Umbilical cord (tissue), 2 donors: ENCODE data around the gene DCAF15. TPM values are rescaled to one million over a fixed set of nuclear protein-coding genes. Genes with fewer than 3 reads are reported as not detected.

Experiments used
- DNase-seq: peaks from one replicate; pipeline ENCODE4 v3.0.0-alpha.2; 2015; ENCODE audit warnings: low spot score
- total RNA-seq: library from RNA; depleted of rRNA; stranded (reverse); fragments of >200 nt; gene quantifications from one replicate; pipeline ENCODE4 v1.2.3, GENCODE V29; 2014; ENCODE audit warnings: low replicate concordance; ENCODE audit not compliant: insufficient read depth

The DCAF15 gene
- total RNA-seq, 1 donor from 2014 or later, result 10.1 TPM

DNA sequence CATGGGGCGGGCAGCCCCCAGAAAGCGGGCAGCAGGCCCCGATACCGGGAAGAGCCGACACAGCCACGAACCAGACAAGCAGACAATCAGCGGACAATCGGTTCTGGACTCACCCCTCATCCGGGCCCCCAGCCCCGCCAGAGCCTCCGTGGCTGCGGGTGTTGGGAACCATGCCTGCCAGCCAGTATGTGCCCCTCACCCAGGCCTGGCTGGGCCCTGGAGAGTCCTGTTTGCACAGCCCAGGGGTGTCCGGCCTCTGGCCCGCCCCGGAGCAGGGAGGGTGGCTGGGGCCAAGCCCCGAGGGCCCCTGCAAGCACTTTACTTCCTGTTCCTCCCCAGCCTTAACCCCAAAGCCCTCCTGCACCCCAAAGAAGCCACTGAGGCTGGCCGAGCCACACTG lies 21.9 kb upstream of the DCAF15 start:
- DNase-seq, result no peak

DNA sequence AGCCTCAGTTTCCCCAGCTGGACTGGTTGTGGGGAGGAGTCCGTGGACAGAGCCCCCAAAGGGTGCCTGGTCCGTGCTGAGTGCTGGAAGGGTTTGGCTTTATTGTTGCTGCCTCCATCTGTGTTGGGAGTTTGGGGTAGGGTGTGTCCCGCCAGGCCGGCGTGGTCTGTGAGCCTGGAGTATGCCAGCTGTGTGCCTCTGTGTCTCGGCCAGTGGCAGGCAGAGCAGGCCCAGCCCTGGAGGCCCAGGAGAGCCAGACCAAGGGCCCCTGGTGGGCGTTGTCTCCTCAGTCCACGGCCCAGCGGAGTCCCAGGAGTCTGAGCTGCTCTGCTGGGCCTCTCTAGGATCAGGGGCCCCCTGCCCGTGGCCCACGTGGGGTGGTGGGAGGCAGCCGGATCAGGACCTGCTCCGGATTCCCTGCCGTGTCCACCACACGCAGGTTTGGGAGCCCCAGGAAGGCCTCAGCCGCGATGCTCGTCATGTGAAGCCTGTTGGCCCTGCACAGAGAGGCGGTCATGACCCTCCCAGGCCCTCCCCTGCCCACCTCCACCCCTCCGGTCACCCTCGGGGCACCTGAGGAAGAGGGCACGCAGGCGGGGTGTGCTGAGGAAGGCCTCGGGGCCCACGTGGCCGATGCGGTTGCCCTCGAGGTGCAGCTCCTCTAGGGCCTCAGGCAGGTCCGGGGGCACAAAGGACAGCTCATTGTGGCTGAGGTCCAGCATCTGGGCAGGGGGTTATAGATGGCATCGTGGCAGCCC lies 20.7 kb upstream of the DCAF15 start:
- no peak for DNase-seq

DNA sequence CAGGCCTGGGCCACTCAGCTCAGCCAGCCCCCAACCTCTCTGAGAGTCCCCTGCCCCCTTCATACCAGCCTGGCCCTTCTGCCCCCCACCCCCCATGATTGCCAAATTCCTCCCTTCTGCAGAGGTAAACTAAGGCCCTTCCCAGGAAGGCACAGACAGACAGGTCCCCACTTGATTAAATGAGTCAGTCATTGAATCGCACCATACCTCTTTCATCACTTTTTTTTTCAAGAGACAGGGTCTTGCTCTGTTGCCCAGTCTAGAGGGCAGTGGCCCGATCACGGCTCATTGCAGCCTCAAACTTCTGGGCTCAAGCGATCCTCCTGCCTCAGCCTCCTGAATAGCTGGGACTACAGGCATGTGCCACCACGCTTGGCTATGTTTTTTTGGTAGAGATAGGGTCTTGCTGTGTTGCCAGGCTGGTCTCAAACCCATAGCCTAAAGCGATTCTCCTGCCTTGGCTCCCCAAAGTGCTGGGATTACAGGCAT lies 20.1 kb upstream of the DCAF15 start:
- DNase-seq, result no peak

DNA sequence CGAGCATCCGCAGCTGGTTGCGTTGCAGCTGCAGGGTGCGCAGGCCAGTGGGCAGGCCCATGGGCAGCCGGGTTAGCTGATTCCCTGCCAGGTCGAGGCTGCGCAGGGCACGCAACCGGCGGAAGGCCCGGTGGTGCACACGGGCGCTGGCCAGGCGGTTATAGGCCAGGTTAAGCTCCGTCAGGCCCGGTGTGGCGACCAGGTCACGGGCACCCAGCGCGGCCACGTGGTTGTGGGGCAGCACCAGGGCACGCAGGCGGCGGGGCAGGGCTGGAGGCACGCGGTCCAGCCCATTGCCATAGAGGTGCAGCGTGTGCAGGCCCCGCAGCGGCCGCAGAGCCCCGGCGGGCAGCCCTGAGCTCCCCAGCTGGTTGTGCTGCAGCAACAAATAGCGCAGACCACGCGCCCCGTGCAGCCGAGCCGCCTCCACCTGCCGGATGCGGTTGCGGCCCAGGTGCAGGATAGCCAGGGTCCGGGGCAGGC lies 19.4 kb upstream of the DCAF15 start:
- no peak for DNase-seq

DNA sequence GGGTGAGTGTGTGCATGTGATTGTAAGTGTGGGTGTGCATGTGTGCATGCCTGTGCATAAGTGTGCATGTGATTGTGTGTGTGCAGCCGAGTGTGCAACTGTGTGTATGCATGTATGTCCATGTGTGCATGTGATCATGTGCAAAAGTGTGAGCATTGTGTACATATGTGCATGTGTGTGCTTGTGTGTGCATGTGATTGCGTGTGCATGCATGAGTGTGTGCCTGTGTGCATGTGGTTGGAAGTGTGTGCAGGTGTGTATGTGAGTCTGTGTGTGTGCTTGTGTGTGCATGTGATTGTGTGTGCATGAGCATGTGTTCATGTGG lies 17.6 kb upstream of the DCAF15 start:
- DNase-seq, result no peak

DNA sequence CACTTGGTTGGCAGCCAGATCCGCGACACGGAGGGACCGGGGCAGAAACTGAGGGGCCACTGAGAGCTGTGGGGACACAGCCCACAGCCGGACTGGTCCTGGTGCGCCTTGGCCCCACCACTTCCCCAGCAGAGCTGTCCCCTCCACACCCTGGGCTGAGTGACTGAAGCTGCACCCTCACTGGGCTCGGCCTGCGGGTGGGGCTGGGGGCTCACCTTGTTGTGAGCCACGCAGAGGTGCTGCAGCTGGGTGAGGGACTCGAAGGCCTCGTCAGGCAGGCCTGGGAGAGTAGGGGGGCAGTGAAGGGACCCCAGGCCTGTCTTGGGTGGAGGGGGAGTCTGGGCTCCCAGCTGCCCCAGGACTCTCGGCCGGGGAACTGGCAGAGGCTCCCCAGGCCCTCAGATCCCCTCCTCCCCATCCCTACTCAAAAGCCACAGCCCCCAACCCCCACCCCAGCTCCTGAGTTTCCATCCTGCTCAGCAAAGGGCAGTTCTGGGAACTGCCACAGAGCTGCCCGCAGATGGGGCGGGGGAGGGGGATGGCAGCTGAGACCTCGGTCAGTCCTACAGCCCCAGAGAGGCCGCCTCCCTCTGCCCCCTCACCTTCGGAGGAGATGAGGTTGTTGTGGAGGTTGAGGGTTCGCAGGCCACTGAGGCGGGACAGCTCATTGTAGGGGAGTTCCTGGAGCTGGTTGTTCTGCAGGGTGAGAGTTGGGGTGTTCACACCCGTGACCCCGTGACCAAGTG lies 16.4 kb upstream of the DCAF15 start:
- DNase-seq, result no peak

DNA sequence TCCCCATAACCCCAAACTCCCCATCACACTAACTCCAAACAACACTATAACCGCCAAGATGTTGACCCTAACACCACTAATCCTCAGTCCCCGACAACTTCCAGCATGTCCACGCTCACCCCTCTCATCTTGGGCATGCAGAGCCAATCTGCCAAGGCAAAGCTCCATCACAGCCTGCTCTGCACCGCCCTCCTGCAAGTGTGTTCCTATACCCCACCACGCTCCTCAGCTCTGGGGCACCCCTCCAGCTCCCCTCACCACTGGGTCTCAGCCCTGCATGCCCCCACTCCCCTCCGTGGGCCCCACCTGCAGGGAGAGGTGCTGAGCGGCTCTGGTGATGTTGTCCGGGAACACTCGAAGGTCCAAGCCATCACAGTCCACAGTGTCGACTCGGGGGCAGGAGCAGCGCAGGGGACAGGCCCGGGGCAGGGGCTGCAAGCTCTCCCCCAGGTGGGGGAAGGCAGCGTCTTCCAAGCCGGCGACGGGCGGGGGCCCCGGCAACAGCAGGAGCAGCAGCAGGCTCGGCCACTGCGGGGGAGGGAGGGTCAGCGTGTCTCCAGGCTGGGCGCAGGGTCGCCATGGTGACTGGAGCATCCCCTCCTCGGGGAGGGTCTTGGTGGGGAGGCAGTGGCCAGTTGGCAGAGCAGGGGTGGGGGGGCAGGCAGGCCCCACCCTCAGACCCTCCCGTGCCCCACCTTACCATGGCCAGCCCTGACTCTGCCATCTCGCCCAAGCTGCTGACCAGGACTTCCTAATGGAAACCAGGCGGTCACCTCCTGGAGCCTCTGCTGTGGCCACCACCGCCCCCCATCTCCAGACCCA lies 14.6 kb upstream of the DCAF15 start:
- DNase-seq, result no peak

DNA sequence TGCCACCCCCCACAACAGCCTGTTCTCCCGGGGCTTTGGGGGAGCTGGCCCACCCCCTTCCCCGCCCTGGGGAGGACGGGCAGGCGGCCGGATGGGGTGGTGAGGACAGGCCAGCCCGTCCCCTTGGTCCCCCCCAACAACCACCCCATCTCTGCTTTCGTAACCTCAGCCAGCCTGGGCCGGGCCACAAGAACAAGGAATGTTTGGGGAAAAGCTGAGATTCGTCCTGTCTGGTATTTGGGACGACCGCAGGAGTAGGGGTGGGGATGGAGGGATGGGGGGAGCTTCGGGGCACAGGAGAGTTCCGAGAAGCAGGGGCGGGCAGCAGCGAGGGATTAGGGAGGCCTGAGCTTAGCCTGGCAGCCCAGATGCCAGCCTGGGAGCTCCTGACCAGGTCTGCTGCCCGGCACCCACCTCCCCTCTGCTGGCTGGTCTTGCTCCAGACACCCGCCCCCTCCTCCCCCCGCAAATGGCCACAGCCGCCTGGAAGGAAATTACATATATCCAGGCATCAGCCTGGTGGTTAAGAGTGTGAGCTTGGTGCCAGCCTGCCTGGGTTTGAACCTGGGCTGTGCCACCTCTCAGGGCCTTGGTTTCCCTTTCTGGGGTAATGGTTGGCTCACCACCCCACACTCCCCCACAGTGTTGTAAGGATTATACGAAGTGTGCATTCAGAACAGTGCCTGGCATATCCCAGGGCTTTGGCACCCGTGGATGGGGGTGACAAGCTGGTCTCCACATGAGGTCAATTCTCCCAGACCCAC lies 13.8 kb upstream of the DCAF15 start, which contains the start of gene PODNL1:
Gene PODNL1, minus strand, starts transcription at position 117 of the 764 bp plus-strand sequence. CDS start 236 bp downstream, outside the sequence.
- peak; percentile 84 for DNase-seq

DNA sequence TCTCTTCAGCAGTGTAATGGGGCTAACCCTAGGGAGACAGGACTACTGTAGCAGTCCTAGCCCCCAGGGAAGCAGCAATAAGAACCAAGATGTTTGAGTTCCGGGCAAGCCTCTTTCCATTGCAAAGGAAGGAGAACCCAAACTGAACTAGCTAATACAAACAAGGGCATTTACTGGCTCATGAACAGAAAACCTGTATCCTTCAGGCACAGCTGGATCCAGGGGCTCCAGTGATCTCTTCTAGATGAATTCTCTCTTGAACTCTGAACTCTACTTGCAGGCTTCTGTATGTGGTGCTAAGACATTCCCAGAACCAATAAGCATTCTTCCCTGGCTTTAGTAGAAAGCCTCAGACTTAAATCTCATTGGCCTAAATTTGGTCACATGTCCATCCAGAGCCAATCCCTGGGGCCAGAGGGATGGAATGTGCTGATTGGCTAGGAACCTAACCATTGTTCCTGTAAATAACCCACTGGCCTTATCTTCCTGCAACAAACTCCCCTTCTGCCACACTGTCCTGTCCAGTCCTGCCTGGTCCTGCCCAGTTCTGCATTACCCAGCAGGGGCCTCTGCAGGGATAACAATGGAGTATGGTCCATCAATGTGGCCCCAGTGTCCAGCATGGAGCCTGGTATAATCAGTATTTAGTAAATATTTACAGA lies 10.2 kb upstream of the DCAF15 start:
- DNase-seq, result no peak

DNA sequence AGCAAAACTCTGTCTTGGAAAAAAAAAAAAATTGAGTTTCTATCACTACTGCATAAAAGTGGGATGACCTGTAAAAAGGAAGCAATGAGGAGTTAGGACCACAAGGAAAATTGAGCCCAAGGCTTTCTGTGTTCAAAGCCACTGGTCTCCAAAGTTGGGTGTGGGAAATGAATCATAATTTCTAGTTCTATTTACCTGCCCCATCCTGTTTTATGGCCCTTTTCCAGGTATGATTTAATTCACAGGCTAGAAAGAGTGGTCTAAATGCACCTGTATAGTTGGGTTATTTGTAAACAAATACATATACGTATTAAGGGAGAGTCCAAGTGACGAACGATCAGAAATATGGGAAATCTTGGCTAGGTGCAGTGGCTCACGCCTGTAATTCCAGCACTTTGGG lies 5.9 kb upstream of the DCAF15 start:
- DNase-seq, result no peak

DNA sequence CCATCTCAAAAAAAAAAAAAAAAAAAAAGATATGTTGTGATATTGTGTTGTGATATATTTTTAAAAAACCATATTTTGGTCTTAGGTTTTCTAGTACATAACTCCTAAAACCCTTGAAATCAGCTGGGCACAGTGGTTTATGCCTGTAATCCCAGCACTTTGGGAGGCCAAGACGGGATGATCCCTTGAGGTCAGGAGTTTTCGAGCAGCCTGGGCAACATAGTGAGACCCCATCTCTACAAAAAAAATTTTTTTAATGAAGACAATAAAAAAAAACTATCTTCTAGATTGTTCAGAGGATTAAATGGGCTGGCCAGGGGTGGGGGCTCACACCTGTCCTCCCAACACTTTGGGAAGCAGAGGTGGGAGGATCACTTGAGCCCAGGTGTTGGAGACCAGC lies 1.3 kb upstream of the DCAF15 start:
- no peak for DNase-seq

DNA sequence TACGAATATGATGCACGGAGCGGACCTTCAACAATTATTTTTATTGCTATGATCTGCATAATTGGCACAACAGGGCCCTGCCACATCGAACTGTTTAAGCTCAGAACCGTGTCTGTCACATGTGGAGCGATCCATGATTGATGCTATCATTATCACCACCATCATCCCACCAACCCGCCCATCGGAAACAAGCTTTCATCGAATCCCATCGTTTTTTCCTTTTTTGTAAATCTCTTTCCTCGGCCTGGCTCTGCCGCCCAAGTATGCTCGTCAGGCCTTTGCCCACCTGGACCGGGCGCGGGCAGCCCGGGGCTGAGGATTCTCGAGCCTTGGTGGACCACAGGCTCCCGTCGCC lies 533 bp upstream of the DCAF15 start:
- DNase-seq, result no peak

DNA sequence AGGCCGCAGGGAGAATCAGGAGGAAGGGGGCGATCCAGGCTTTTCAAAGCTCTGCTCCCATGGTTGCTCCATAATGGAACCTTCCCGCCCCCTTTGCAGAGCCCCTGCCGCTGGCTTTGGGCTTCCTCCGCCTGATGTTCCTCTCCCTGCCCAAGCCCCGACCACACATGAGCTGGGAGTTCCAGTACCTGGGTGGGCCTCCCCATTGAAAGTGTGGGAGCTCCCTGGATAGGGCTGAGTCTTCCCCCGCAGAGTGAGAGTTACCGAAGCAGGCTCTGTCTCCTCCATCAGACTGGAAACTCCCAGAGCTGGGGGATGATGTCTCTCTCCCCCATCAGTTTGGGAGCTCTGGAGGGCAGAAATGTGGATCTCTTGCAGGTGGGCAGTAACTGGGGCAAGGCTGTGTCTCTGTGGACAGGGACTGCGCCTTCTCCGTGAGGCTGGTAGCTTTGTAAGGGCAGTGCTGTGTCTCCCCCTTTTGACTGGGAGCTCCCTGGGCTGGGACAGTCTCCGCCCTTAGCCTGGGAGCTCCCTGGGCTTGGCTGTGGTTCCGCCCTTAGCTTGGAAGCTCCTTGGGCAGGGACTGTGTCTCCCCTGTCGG lies 722 bp downstream of the DCAF15 start:
- DNase-seq, result peak; percentile 65

DNA sequence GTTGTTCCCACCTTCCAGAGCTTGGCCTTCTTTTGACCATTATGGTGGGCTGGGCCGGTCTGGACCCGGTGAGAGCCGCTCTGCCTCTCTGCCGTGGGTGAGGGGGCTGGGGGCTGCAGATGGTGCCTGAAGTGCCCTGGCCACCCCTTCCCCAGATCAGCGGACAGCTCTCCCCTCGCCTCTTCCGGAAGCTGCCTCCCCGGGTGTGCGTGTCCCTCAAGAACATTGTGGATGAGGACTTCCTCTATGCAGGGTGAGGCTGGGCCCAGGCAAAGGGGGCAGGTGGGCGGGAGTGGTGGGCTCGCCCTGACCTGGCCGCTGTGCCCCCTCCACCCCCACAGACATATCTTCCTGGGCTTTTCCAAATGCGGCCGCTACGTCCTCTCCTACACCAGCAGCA lies 1.9 kb downstream of the DCAF15 start:
- DNase-seq, result no peak

DNA sequence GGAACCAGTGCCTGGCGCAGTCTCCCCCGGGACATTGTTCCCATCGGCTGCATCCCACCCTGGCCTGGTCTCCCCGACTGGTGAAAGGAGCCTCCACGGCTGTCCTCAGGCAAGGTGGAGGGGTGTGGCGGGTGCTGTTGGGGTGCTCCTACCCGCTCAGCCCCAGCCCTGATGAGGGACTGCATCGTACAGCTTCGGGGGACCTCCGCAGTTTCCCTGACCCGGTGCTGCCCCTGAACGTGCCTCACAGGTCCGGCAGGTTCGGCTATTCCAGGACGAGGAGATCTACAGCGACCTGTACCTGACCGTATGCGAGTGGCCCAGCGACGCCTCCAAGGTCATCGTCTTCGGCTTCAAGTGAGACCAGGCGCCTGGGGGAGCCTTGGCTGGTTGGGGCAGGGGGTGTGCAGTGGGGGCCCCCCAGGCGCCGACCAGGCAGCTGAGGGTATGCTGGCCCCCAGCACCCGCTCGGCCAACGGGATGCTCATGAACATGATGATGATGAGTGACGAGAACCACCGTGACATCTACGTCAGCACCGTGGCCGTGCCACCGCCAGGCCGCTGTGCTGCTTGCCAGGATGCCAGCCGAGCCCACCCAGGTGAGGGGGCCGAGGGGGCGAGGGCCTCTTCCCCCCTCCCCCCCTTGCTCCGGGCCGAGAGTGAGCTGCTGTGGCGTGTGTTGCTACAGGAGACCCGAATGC lies 3.5 kb downstream of the DCAF15 start:
- no peak for DNase-seq

DNA sequence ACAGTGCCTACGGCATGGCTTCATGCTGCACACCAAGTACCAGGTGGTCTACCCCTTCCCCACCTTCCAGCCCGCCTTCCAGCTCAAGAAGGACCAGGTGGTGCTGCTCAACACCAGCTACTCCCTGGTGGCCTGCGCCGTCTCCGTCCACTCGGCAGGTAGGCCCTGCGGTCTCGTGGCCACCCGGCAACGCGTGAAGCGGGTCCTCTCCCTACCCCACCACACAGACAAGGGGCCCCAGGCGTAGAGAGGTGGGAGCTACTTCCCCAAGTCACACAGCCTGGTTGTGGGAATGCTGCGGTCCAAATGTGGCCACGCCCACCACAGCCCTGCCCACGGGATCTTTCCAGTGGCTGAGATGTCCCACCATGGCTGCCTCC lies 4.0 kb downstream of the DCAF15 start:
- DNase-seq, result no peak

DNA sequence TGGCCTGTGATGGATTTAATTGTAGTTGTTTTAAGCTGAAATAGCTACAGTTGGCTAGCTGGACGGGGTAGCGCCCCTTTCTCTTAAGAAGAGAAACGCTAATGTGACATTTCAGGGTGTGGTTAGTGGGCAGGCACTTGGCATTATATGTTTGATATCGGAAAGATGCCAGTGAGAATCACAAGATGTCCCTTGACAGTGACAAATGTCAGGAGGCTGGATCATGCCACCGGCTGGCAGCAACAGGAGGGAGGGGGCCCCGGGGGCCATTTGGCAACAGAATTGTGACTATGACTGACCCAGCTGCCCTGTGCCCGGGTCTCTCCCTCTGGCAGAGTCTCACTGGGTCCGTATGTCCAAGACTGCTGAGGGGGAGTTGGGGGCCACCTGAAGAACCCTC lies 4.7 kb downstream of the DCAF15 start:
- no peak for DNase-seq

DNA sequence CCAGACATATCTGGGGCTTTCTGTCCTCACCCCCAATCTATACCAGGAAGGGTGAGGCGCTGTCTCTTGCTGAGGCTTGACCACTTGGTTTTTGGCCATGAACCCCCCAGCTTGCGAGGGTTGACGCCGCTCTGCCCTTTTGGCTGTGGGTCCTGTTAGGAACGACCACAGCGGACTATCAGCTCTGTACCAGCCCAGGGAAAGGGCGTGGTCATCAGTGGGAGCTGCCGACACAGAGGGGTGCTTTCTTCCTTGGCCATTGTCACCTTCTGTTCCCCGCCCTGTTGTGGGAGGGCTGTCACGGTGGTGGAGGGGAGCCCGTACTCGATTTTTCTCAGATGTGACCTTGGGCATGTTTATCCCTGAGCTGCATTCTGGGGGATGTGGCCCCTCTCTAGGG lies 5.7 kb downstream of the DCAF15 start:
- no peak for DNase-seq

DNA sequence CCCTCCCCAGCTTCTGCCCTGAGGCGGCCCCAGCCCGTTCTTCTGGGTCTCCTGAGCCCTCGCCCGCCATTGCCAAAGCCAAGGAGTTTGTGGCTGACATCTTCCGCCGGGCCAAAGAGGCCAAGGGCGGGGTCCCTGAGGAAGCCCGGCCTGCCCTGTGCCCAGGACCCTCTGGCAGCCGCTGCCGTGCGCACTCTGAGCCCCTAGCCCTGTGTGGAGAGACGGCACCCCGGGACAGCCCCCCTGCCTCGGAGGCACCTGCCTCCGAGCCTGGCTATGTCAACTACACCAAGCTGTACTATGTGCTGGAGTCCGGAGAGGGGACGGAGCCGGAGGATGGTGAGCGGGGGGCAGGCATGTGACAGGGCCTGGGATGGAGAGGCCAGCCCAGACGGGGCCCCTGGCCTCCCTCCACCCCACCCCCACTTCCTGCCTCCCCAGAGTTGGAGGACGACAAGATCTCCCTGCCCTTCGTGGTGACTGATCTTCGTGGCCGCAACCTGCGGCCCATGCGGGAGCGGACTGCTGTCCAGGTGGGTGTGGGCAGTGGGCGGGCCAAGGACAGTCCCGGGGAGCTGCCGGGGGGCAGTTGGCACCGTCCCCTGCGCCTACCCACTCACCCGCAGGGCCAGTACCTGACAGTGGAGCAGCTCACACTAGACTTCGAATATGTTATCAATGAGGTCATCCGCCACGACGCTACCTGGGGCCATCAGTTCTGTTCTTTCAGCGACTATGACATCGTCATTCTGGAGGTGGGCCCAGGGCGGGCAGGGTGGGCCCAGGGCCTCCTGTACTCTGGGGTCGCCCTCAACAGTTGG lies 7.0 kb downstream of the DCAF15 start:
- DNase-seq, result no peak
